Measurements from ENCODE around the gene DEFB121. TPM values are rescaled to one million over a fixed set of nuclear protein-coding genes. Genes with fewer than 3 reads are reported as not detected.
"Not testable (repeated sequence)": the region's sequence is repeated elsewhere in the genome, so short reads cannot be mapped to it uniquely, and the experiment has no call there.

Gene DEFB121
- polyA plus RNA-seq (ENCODE audit: insufficient read length in 10 of 10): not detected
- long read RNA-seq, donor 1: 0 reads
- long read RNA-seq, donor 2: 0 reads
- long read RNA-seq, donor 3: 0 reads
- long read RNA-seq, donor 4: 0 reads
- long read RNA-seq, donor 5: 0 reads
- long read RNA-seq, donor 6: 0 reads
- long read RNA-seq, donor 7: 0 reads
- long read RNA-seq, donor 8: 0 reads
- long read RNA-seq, donor 9: 0 reads

- DNase-seq: no peak
Measured at GRCh38 chr20:31406115-31406514, at the start of gene DEFB121. Gene DEFB121, minus strand, starts transcription at chr20:31406215. Its CDS starts 63 bp downstream, at chr20:31406152.

- no peak for DNase-seq
Measured at GRCh38 chr20:31454361-31454760, 48.3 kb upstream of the DEFB121 start.

DNA sequence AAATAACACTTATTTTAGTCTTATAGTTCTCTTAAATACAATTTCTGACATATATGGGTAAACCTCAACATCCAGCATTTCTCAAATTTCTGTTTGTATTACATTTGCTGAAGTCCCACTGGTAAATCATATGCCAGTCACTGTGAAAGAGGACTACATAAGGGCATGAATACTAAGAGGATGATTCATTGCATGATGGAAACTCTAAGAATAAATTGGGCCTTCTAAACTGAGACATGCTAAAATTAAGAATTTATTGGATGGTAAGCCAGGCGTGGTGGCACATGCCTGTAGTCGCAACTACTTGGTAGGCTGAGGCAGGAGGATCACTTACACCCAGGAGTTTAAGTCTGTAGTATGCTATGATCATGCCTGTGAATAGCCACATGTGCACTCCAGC lies 46.6 kb upstream of the DEFB121 start:
- no peak for DNase-seq

DNA sequence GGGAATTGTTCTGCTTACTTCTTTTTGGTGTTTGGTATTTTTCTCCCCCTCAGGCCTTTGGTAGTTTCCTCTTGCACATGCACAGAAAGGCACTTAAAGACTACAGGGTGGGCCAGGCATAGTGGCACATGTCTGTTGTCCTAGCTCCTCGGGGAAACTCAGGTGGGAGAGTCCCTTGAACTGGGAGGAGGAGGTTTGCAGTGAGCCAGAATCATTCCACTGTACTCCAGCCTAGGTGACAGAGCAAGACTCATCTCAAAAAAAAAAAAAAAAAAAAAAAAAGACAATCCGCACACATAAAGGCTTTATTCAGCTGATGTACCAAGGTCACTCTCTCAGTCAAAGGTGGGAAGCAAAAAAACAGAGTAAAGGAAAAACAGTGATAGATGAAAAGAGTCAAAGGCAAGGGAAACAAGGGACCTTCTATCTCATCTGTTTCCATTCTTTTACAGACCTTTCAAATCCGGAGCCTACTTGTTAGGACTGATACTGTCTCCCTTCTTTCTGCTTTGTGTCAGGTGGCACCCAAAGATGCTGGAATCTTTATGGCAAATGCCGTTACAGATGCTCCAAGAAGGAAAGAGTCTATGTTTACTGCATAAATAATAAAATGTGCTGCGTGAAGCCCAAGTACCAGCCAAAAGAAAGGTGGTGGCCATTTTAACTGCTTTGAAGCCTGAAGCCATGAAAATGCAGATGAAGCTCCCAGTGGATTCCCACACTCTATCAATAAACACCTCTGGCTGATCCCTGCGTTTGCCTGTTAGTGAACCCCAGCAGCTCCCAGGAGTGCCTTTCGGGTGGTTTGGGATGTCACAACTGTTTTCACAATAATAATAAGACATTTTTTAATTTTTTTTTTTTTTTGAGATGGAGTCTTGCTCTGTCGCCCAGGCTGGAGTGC lies 43.7 kb upstream of the DEFB121 start:
- no peak for DNase-seq

- DNase-seq: no peak
Measured at GRCh38 chr20:31446084-31446819, 40.2 kb upstream of the DEFB121 start.

DNA sequence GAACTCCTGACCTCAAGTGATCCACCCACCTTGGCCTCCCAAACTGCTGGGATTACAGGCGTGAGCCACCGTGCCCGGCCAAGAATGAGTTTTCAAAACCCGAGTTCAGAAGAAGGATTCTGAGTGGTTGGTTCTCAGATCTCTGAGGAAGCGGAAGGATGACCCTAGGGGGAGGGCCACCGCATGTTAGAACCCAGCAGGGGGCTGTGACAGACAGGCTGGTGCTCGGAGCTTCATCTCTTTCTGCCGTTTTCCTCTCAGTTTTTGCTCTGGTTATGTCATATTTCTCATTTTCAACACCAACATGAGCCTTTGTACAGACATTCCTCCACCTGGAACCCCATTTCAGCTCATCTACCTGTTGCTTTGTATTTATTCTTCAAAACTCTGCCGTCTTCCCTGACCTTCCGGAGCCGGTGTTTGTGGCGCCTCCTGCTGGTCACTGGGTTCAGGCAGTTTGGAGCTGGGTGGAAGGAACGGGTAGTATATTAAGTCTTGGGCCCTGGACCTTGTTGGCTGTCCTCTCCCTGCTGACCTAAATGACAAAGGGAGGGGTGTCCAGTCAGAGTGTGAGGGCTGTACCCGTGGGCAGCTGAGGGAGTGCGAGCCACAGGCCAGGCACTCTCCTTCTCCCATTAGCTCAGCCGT lies 34.1 kb upstream of the DEFB121 start, which contains the start of gene DEFB123:
TSS of gene DEFB123 (plus strand) at position 621 of the 648 bp plus-strand sequence. CDS start 67 bp downstream, outside the sequence.
- no peak for DNase-seq

GRCh38 chr20:31430568-31431115 lies 24.6 kb upstream of the DEFB121 start:
- DNase-seq: no peak

GRCh38 chr20:31427576-31427975 lies 21.6 kb upstream of the DEFB121 start:
- not testable (repeated sequence) for DNase-seq

DNA sequence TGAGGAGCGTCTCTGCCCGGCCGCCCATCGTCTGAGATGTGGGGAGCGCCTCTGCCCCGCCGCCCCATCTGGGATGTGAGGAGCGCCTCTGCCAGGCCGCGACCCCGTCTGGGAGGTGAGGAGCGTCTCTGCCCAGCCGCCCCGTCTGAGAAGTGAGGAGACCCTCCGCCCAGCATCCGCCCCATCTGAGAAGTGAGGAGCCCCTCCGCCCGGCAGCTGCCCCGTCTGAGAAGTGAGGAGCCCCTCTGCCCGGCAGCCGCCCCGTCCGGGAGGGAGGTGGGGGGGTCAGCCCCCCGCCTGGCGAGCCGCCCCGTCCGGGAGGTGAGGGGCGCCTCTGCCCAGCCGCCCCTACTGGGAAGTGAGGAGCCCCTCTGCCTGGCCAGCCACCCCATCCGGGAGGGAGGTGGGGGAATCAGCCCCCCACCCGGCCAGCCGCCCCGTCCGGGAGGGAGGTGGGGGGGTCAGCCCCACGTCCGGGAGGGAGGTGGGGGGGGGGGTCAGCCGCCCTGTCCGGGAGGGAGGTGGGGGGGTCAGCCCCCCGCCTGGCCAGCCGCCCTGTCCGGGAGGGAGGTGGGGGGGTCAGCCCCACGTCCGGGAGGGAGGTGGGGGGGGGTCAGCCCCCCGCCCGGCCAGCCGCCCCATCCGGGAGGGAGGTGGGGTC lies 21.0 kb upstream of the DEFB121 start:
- not testable (repeated sequence) for DNase-seq

- no peak for DNase-seq
Measured at GRCh38 chr20:31425797-31426196, 19.8 kb upstream of the DEFB121 start.

GRCh38 chr20:31418307-31418706 lies 12.3 kb upstream of the DEFB121 start:
- no peak for DNase-seq

DNA sequence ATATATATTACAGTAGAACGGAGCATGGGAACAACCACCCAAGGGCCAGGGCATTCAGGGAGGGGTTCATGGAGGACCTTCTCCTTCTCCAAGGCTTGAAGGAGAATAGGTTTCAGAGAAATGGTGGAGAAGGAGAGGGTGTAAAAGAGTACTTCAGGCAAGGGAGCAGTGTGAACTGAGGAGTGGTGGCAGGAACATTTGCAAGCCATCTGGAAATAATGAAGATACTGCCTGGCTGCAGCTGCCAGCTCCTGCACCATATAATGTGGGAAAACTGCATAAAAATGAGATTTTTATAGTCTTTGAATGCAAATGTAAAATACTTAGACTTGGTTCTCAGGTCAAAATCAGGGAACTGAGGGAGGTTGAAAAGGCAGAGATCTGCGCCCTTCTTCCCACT lies 9.6 kb upstream of the DEFB121 start:
- no peak for DNase-seq

- DNase-seq: no peak
Measured at GRCh38 chr20:31414381-31414780, 8.4 kb upstream of the DEFB121 start.

DNA sequence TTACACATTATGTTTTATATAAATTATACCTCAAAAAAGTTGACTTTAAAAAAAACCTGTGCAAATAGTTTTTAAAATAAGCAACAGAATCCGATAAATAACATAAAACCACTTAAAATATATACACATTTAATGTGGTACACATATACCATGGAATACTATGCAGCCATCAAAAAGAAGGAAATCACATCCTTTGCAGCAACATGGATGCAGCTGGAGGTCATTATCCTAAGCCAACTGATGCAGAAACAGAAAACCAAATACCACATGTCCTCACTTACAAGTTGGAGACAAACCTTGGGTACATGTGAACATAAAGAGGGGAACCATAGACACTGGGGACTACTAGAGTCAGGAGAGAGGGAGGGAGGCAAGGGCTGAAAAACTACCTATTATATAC lies 4.0 kb upstream of the DEFB121 start:
- DNase-seq: no peak

DNA sequence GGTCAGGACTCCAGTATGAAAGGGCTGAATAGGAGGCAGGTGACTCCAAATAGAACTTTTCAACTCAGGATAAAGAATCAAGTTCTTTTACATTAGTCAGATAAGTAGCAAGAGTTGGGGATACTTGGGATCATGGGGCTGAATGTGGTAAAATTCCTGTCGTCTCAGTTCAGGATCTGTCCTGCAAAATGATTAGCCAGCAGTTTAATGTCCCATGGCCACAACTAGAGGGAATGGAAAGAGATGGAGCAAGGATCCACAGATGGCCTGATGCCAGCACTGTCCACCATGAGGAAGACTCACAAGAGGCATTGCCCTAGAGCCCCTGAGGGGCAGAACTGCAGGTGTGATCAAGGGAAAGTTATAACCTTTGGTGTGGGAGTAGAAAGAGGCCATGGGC lies 2.1 kb downstream of the DEFB121 start:
- DNase-seq: no peak

DNA sequence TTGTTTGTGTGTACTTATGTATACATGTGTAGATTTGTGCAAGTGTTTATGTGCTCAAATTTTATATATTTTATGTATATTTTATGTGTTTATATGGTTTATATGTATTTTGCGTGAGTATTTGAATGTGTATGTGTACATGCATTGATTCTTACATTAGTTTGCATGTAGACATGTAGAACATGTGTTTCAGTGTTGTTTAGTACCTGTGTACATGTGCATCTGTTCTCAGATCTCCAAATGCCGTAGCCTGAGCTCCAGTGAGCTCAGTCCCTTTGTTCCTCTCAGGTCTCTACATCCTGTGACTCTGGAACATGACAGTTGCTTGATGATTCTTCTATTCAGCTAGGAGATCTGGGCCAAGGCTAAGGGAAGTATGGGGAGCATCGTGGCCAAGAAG lies 11.1 kb downstream of the DEFB121 start:
- no peak for DNase-seq

DNA sequence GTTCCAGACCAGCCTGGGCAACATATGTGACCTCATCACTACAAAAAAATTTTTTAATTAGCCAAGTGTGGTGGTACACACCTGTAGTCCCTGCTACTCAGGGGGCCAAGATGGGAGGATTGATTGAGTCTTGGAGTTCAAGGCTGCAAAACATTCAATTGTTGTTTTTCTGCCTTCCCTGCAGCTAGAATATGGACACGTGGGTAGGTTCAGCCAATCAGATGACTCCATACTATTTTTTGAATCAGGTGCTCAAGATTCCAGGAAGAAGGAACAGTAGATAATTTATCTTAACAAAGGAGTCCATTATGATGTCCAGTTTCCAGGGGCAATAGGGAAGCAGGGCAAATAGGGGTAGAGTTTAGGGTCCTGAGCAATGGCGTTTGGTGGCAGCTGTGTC lies 13.2 kb downstream of the DEFB121 start:
- no peak for DNase-seq

GRCh38 chr20:31390490-31390889 lies 15.5 kb downstream of the DEFB121 start, which contains the start of gene DEFB119:
Gene DEFB119, minus strand, starts transcription at chr20:31390590. Its CDS starts 107 bp downstream, at chr20:31390483.
- DNase-seq: no peak

DNA sequence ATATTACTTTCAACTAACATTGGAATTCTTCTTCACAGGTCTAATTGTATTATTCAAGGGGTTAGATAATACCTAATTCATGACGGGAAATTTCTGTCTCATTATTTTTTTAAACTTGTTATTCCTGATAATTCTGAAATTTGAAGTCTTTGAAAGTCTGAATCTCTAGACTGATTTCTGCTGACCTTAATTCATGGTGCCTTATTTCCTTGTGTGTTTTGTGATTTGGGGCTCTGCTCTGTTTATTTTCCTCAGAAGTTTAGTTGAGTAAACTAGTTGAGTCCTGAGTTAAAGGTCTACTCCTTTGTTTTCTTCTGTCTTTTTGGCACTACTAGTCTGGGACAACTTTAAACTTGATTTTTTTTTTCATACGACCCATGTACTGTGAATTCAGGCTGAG lies 31.7 kb downstream of the DEFB121 start:
- no peak for DNase-seq

- no peak for DNase-seq
Measured at GRCh38 chr20:31368301-31368700, 37.7 kb downstream of the DEFB121 start, which contains the start of gene DEFB118. Gene DEFB118, plus strand, starts transcription at chr20:31368601. Its CDS starts 50 bp downstream, at chr20:31368651.

GRCh38 chr20:31364272-31364671 lies 41.7 kb downstream of the DEFB121 start:
- DNase-seq: not testable (repeated sequence)
